Muscle of back (tissue), 11 donors: ENCODE measurements around the gene MRNIP. TPM values are rescaled to one million over a fixed set of nuclear protein-coding genes. Genes with fewer than 3 reads are reported as not detected.

Experiments used
- DNase-seq, 3 donors: peaks; one replicate each; pipeline versions ENCODE4 v3.0.0 to v3.0.0-alpha.2; 2013
- polyA plus RNA-seq, 10 donors: library from polyadenylated mRNA; unstranded; fragments of 120-200 nt; gene quantifications; one replicate each; pipeline ENCODE4 v1.2.1, GENCODE V29; 2013; ENCODE audit not compliant: insufficient read length in 10 of 10

MRNIP gene
- polyA plus RNA-seq, 10 donors = 9.4 to 23.5 (median 15.0) TPM

DNA sequence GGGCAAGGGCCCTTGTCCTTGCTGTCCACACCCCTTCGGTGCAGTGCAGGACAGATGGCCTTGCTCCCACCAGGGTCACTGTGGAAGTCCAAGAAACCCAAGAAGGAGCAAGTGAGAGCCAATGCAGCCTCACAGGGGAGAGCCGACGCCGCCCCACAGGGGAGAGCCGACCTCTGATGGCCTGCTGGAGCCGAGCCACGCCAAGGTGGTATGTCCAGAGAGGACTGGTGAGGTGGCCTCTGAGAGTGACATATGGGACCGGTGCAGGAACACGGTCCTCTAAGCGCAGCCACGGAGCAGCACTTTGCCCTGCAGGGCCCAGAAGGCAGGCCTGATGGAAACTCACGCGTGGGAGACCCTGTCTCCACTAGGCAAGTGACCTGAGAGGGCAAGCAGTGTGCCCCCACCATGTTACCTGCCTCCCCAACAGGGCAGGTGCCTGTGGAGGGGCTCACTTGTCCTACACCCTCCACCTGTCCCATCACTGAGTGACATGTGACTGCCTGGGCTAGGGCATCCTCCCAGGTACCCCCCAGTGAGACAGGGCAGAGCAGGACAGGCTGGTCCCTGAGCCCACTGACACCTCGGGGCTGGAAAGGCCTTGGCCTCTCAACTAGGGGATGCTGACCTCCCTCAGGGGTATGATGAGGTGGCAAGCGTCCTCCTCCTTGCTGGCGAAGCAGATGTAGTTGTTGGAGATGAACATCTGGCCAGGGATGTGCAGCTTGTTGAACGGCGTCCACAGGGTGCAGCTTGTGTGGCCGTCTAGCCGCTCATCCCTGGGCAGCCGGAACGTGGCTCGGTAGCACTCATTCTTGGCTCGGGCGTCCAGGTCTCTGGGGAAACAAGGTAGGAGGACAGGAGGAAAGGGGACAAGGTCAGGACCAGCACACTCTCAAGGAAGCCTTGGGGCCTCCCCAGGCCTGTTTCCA lies 32.4 kb upstream of the MRNIP start:
- DNase-seq = no peak

DNA sequence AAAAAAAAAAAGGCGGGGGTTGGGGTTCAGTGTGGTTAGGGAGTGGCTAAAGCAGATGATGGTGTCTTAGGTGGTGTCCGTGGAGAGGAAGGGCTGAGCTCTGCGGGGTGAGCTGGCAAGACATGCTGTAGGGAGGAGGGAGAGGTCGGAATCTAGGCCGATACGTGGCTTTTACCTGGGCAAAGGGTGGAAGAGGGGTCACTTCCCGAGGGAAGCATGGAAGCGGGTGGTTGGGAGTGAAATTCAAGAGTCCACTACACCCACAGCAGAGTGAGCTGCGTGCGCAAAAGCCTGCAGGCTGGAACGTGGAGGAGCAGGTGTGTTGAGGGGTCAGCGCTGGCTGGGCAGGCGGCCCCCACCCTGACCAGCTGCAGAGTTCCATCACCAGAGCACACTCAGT lies 31.3 kb upstream of the MRNIP start:
- DNase-seq = no peak

DNA sequence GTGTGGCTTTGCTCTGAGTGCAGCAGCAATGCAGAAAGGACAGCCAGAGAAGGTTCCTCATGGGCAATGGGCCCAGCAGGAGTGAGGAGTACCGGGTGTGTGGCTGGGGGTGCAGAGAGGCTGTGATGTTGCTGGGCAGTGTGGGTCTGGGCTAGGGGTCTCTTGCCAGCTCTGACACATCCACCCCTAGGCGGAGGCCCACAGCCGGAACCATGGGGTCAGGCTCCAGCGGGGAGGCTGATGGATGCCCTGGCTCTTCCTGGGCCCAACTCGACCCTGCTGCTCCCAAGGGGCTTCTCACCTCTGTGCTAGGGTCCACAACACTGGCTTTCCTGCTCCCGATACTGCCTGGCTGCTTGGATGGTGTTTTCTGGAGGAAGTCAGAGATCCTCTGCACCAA lies 29.2 kb upstream of the MRNIP start:
- no peak for DNase-seq

GRCh38 chr5:179887095-179887494 lies 28.5 kb upstream of the MRNIP start:
- no peak for DNase-seq

- DNase-seq = no peak
Observed at GRCh38 chr5:179886190-179886911, 27.7 kb upstream of the MRNIP start.

DNA sequence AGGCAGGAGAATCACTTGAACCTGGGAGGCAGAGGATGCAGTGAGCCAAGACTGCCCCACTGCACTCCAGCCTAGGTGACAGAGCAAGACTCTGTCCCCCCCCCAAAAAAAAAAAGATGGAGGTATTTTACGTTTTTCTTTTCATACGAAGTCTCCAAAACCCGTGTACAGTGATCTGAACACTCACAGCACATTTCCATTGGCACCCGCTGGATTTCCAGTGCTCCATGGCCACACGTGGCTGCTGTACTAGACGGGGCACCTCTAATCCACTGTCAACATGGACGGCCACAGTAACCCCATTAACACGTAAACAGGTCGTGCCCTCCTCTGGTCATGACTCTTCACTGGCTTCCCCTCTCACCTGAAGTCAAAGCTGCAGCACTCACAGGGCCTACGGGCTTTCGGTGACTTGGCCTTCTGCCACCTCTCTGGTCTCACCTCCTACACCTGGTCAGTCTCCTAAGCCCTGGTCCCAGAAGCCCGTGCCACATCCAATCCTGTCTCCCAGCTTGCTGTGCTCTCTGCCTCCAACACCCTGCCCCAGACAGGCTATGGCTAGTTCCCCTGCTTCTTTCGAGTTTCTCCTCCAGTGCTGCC lies 27.0 kb upstream of the MRNIP start:
- DNase-seq = no peak

GRCh38 chr5:179883163-179883562 lies 24.5 kb upstream of the MRNIP start:
- DNase-seq = no peak

GRCh38 chr5:179882338-179882737 lies 23.7 kb upstream of the MRNIP start:
- no peak for DNase-seq

DNA sequence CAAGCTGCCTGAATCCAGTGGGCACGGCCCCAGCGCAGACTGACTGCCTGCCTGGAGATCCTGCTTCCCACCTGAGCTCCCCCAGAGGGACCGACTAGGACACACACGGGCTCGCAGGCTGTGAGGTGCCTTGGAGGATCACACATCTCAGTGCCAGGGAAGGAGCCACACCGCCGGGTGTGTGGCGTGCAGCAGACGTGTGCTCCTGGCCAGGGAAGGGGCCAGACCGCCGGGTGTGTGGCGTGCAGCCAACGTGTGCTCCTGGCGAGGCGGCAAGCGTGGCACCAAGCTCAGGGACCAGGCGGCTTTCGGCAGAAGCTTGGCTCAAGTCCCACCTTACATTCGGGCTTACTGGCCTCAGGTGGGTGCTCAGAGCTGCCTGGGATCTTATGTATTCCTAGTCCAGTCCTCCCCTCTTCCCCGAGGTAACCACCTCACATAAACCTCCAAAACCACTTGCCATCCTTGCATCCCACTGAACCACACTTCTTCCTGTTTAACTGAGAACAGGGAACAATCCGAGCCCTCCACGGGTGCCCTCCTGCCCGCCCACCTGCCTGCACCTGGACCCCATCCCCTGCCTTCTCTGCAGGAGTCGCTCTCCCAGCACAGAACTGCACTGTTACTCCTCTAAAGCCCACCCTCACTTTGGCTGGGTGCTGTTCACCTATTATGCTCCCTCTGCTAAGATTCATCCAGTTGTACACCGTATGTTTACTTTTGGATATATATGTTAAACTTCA lies 22.4 kb upstream of the MRNIP start:
- no peak for DNase-seq

DNA sequence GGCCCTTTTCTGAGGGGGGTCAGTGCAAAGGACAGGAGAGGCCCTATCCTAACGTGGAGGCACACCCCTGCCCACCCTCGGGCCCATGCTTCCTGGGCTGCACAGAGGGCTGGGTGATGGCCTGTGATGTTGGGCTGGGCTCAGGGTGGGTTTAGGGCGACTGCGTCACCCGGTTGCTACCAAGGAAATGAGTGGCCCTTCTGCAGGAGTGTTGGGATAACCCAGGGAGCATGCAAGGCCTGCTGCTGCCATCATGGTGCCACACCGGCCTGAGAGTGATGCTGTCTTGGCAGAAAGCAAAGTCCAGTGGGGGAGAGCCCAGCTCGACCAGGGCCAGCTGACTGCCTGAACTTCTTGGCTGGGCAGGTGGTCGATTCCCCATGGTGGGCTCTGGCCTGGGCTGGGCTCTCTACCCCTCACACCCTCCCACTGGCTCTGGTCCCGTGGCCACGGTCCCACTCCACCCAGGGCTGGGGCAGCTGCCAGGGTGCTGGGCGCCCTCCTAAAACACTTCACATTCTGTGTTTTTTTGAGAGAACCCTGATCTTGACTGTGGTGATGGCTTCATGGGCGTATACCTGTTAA lies 21.5 kb upstream of the MRNIP start:
- DNase-seq = no peak

DNA sequence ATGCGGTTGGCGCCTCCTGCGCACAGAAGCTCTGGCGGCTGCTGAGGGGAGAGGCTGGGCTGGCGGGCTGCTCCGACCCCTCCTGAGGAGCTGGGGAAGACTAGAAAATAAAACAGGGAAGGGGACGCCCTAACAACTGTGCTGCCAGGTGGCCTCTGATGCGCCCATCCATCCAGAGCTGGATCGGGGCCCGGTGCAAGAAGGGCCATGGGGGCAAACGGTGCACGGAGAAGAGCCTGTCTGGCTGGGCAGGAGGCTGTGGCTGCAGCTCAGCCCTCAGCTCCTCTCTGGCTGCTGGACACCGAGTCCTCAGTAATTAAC lies 21.0 kb upstream of the MRNIP start:
- DNase-seq = no peak

- DNase-seq = no peak
Observed at GRCh38 chr5:179879003-179879689, 20.5 kb upstream of the MRNIP start.

DNA sequence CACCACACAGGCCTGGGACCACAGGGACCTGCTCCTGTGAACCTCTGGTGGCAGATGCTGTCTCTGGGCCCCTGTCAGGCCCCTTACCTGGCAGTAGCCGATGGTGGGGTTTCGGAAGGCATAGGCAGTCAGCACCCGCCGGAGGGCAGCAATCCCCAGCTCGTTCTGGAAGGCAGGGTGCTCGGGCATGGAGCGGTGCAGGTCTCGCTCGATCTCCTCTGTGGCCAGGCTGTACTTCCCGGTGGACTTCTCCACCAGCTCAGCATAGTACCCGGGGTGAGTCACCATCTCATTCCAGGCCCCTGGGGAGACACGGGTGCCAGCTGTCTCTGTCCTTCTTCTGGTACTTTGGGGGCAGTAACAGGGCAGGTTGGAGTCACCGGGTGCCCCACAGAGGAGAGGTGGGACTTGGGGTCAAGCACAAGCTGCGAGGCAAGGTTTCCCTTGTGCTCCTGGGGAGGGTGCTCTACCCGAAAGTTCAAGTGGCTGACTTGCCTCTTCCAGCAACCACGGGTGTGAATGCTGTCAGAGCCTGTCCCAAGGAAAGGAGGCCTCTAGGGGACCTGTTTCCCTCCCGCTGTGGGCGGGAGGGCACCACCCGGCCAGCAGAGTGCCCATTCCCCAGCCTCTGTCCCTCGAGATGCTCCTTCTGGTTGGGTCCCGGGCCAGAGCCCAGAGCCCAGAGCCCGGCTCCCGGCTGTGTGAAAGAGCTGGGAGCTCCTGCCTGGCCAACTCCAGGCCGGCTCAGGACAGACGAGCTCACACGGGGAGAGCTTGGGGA lies 19.8 kb upstream of the MRNIP start:
- DNase-seq = no peak

GRCh38 chr5:179876610-179876952 lies 18.0 kb upstream of the MRNIP start:
- DNase-seq = no peak

DNA sequence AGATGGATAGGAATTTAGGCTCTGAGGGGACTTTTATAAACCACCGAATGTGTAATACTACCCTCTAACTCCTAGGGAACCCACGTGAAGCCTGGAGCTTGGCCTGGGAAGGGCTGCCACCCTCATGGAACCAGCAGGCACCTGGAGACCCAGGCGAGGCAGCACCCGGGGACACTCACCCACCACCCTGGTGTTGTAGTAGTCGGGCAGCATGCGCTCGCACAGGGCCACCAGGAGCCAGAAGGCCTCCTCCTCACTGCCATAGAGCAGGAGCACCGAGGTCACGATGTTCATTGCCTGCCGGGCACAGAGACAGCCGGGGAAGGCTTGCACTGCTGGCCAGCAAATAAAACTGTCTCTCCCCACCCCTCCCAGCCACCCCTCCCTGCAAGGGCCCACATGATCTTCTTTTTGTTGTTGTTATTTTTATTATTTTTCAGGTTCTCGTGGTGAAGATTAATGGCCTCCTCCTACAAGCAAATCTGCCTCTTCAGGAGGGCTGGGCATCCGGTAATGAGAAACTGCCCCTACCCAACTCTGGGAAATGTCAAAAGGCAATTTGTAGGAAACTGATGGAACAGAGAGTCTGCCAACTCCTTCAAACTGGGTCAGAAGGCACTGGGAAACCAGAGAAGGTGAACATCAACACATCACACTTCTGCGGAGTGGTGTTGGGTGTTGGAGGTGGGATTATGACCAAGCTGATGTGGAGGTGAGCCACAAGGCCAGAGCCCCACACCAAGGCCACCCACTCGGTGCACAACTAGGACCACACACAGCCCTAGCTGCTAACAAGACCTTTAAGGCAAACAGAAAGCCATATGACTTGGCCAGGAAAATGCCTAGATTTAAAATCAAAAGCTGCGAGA lies 17.4 kb upstream of the MRNIP start:
- no peak for DNase-seq

GRCh38 chr5:179874536-179875292 lies 16.1 kb upstream of the MRNIP start:
- DNase-seq = no peak

GRCh38 chr5:179874136-179874535 lies 15.5 kb upstream of the MRNIP start:
- DNase-seq = no peak

DNA sequence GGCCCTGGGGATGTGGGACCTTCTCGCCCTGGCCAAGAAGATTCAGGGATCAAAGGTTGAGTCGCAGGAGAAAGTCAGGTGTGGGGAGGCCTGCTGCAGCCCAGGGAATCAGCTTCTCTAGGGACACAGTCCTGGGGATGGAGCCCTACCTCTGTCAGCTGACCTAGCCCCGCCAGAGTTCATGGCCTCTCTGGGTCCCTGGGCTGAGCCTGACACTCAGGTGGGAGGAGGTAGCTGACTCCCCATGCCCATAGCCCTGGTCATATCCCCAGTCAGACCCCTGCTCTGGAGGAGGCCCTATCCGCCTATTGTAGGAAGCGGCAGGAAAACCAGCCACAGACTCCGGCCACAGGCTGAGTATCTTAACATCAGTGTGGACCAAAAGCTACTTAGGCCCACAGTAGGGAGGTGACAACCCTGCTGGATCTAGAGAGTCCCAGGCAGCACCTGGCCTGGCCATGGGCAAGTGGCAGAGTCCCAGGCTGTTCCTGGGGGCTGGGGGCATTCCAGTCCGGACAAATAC lies 15.0 kb upstream of the MRNIP start:
- DNase-seq = no peak
